Measurements from ENCODE around the gene PLPPR2.
"Not testable (repeated sequence)": the region's sequence is repeated elsewhere in the genome, so short reads cannot be mapped to it uniquely, and the experiment has no call there.

Gene PLPPR2

GRCh38 chr19:11355160-11356073, at the start of gene PLPPR2:
PLPPR2 (plus strand) TSS chr19:11355432; CDS start chr19:11357674, 2,242 bp downstream.
- in situ Hi-C loops (cut with MboI; ENCODE audit: low sequenced_read_pairs): no loop called here

- in situ Hi-C loops (cut with MboI; ENCODE audit: low sequenced_read_pairs): no loop called here
Measured at GRCh38 chr19:11306337-11306736, 48.9 kb upstream of the PLPPR2 start.

- in situ Hi-C loops (cut with MboI; ENCODE audit: low sequenced_read_pairs): not testable (repeated sequence)
Measured at GRCh38 chr19:11320278-11320995, 34.8 kb upstream of the PLPPR2 start.

- in situ Hi-C loops (cut with MboI; ENCODE audit: low sequenced_read_pairs): no loop called here
Measured at GRCh38 chr19:11321191-11322126, 33.8 kb upstream of the PLPPR2 start.

- in situ Hi-C loops (cut with MboI; ENCODE audit: low sequenced_read_pairs): no loop called here
Measured at GRCh38 chr19:11322269-11323024, 32.8 kb upstream of the PLPPR2 start.

- in situ Hi-C loops (cut with MboI; ENCODE audit: low sequenced_read_pairs): no loop called here
Measured at GRCh38 chr19:11323601-11324078, 31.6 kb upstream of the PLPPR2 start.

GRCh38 chr19:11324079-11324661, 31.1 kb upstream of the PLPPR2 start:
- in situ Hi-C loops (cut with MboI; ENCODE audit: low sequenced_read_pairs): no loop called here

- in situ Hi-C loops (cut with MboI; ENCODE audit: low sequenced_read_pairs): no loop called here
Measured at GRCh38 chr19:11324748-11325389, 30.4 kb upstream of the PLPPR2 start.

GRCh38 chr19:11325544-11325943, 29.7 kb upstream of the PLPPR2 start:
- in situ Hi-C loops (cut with MboI; ENCODE audit: low sequenced_read_pairs): no loop called here

GRCh38 chr19:11330127-11330526, 25.1 kb upstream of the PLPPR2 start:
- in situ Hi-C loops (cut with MboI; ENCODE audit: low sequenced_read_pairs): no loop called here

GRCh38 chr19:11331502-11331901, 23.7 kb upstream of the PLPPR2 start:
- in situ Hi-C loops (cut with MboI; ENCODE audit: low sequenced_read_pairs): no loop called here

GRCh38 chr19:11332822-11333221, 22.4 kb upstream of the PLPPR2 start:
- in situ Hi-C loops (cut with MboI; ENCODE audit: low sequenced_read_pairs): no loop called here

- in situ Hi-C loops (cut with MboI; ENCODE audit: low sequenced_read_pairs): not testable (repeated sequence)
Measured at GRCh38 chr19:11333838-11334237, 21.4 kb upstream of the PLPPR2 start.

GRCh38 chr19:11335449-11336146, 19.6 kb upstream of the PLPPR2 start:
- in situ Hi-C loops (cut with MboI; ENCODE audit: low sequenced_read_pairs): no loop called here

GRCh38 chr19:11337080-11337479, 18.2 kb upstream of the PLPPR2 start:
- in situ Hi-C loops (cut with MboI; ENCODE audit: low sequenced_read_pairs): no loop called here

- in situ Hi-C loops (cut with MboI; ENCODE audit: low sequenced_read_pairs): no loop called here
Measured at GRCh38 chr19:11338121-11338520, 17.1 kb upstream of the PLPPR2 start.

- in situ Hi-C loops (cut with MboI; ENCODE audit: low sequenced_read_pairs): no loop called here
Measured at GRCh38 chr19:11338569-11339253, 16.5 kb upstream of the PLPPR2 start.
